Activated T-helper 1 cell treated with anti-CD3 and anti-CD28 coated beads, Interleukin-2, amount 50 U/mL, for 16 hours (primary cell): ENCODE results near the gene CD276.
"Not testable (repeated sequence)": the region's sequence is repeated elsewhere in the genome, so short reads cannot be mapped to it uniquely, and the experiment has no call there.

Source experiments
- DNase-seq, 2 donors: peaks; one replicate each; pipeline ENCODE4 v3.0.0-alpha.2; 2020; ENCODE audit warnings: low read depth in 1 of 2, low spot score in 1 of 2

Gene CD276

DNA sequence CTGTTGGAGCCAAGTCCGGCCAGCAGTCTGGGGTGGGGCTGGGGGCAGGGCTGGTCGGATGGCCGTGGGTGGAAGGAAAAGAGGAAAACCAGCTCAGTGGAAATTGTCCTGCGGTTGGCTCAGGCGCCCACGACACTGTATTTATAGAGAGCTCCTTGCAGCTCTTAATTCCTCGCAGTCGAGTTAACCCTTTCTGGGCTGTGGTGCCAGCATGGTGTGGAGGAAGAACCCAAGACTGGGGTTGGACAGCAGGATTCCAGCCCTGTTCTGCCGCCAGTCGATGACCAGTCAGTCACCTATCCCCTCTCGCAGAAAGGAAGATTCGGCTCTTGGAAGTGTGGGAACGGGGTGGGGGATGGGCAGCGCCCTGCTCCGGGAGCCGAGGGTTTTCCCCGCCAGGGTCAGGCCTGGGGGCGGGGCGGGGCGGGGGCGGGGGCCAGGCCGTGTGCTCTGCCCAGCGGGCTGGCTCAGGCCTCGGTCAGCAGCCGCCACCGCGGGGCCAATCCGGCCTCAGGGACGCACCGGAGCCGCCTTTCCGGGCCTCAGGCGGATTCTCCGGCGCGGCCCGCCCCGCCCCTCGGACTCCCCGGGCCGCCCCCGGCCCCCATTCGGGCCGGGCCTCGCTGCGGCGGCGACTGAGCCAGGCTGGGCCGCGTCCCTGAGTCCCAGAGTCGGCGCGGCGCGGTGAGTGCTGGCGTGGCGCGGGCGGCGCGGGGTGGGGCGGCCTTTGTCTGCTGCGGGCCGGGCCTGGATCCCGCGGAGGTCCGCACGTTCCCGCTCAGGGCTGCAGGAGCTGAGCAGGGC lies at the start of gene CD276:
TSS of gene CD276 (plus strand) at position 607 of the 804 bp plus-strand sequence. CDS start 15,257 bp downstream, outside the sequence.
- DNase-seq = no peak

DNA sequence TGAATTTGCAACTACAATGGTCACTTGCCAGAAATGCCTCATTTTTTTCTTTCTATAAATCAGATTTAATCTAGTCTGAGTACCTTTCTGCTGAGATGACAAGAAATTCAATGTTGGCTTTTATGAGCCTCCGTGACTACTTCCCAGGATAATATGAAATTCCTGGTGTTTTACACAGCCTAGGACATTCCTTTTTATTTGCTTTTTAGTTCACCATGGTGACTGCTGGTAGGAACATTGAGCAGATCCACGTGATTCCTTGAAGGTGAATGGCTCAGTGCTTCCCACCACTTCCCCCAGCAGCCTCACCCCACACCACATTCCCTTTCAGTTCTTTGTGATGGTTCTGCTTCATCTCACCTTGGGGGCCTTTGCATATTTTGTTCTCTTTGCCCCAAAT lies 46.7 kb upstream of the CD276 start:
- no peak for DNase-seq

DNA sequence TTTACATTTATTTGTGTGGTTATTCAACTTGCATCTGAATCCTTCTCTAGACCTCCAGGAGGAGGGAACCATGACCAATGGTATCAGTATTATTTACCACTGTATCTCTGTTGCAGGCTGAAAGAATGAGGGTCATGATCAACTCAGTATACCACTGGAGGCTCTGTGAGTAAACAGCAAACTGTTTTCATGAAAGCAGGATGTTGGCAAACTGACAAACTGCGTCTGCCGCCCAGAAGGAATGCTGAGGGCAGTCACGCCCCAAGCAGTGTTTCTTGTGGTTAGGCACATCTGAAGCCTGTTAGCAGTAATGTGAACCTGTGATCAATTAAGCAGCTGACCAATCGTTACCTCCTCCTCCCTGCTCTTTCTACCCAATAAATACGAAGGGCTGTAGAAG lies 44.7 kb upstream of the CD276 start:
- not testable (repeated sequence) for DNase-seq

DNA sequence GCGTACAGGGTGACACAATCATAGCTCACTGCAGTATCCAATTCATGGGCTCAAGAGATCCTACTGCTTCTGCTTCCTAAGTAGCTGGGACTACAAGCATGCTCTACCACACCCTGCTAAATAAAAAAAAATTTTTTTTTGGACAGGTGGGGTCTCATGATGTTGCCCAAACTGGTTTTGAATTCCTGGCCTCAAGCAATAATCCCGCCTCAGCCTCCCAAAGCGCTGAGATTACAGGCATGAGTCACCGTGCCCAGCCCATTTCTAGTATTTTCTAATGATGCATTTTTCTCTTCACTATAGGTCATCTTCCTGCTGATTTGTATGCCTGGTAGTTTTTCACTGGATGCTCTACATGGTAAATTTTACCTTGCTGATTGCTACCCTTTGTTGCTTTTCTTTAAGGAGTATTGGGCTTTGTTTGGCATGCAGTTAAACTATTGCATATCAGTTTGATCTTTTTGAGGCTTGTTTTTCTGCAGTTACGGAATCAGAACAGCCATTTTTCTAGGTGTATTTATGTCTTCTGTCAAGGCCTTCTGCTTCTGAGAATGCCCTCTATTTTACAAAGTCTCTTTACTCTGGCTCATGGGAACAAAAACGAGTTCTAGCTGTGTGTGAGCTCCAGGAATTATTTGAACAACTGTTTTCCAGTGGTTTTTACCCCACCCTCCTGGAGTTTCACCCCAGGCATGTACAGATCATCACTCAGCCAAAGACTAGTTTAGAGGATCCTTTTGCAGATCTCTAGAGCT lies 36.7 kb upstream of the CD276 start:
- no peak for DNase-seq

DNA sequence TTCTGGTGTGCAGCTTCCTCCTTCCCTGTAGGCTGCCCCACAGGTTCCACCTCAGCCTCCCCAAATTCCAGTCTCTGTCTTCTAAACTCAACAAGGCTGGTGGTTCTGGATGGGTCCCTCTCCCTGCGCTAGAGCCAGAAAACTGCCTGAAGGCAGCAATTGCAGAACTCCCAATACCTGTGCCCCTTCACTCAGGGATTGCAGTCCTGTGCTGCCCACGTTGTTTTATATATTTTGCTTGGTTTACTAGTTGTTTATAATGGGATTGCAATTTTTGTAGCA lies 36.2 kb upstream of the CD276 start:
- no peak for DNase-seq

DNA sequence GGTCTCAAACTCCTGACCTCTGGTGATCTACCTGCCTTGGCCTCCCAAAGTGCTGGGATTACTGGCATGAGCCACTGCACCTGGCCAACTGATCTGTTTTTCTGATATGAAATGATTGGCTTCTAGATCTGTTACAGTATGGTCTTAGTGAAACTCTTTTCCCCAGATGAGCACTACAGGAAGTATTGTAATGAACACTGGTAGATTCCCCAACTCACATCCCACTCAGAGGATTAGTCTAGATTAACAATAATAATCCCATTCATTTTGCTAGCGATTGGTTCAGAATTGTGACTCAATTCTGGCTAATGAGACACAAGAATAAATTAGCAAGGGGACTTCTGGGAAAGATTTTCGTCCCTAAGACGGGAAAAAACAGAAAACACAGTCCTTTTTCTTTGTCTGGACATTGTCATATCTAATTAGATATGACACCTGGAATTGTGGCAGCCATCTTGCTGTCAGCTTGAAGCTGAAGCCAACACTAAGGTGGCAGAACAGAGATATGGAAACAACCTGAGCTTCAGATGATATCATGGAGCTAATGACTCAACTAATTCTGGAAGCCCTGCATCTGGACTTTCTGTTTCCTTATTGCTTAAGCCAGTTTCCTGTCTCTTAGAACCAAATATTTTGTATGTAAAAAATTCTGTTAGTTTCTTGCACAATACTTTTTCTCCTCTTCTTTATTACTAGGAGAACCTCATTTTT lies 33.6 kb upstream of the CD276 start:
- no peak for DNase-seq

DNA sequence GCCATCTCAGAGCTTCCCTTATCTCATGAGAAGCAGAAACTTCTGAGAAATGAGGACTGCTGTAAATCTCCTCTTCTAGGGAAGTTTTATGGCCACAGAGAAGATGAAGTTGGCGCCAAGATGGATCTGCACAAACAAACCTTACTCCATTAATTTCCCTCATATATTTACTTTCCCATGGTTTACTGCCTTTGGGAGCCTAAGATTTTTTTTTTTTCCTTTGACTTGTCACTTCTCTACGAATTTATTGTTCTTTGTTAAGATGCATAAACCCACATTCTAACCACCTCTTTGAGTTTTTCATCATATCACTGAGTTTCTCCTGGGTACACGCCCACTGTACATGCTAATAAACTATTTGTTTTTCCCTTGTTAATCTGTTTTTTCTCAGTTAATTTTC lies 29.5 kb upstream of the CD276 start:
- DNase-seq = no peak

DNA sequence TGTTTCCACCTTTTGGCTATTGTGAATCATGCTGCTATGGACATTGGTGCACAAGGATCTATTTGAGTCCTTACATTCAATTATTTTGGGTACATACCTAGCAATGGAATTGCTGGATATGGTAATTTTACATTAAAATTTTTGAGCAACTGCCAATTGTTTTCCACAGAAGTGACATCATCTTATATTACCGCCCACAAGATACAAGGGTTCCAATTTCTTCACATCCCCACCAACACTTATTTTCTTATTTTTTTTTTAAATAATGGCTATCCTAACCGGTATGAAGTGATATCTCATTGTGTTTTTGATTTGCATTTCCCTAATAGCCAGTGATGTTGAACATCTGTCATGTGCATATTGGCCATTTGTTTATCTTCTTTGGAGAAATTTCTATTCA lies 28.5 kb upstream of the CD276 start:
- no peak for DNase-seq

DNA sequence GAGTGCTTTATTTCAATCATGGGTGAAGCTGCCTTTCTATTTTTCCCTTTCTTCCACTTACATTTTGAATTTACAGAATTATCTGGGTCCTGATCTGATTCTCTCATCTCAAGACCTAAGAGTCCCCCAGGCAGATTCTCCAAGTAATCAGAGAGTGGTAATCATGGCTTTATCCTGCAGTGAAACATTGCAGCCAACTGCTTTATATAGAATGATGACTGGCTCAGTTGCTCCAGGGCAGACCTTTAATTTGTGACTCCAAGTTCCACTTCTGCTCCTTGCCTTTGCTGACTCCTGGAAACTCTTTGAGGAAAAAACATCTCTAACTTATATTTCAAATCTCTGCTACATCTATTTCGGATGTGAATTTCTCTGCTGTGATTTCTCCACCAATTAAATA lies 25.5 kb upstream of the CD276 start:
- no peak for DNase-seq

DNA sequence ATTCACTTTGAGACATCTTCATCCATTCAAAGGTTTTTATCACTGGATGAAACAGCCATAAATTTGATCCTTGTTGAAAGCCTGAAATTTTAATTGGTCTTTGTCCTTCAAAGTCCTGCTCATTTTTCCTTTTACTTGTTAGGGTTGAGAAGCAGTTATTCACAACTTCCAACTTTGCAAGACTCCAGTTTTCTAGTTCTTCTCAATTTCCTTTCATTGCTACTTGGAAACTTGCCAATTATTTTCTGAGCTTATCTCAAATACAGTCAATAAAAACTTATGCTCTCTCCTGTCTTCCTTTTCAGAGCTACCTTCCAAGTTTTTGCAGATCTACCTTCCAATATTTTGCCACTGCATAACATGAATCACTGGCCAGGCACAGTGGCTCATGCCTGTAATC lies 23.7 kb upstream of the CD276 start:
- no peak for DNase-seq

DNA sequence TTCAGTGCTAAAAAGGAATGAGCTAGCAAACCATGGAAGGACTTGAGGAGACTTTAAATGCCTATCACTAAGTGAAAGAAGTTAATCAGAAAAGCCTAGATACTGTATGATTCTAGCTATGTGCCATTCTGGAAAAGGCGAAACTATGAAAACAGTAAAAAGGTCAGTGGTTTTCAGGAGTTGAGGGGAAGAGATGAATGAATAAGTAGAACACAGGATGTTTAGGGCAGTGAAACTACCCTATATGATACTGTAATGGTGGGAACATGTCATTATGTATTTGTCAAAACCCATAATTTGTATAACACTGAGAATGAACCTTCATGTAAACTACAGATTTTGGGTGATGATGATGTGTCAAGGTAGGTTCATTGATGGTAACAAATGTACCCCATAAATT lies 9.6 kb upstream of the CD276 start:
- no peak for DNase-seq

DNA sequence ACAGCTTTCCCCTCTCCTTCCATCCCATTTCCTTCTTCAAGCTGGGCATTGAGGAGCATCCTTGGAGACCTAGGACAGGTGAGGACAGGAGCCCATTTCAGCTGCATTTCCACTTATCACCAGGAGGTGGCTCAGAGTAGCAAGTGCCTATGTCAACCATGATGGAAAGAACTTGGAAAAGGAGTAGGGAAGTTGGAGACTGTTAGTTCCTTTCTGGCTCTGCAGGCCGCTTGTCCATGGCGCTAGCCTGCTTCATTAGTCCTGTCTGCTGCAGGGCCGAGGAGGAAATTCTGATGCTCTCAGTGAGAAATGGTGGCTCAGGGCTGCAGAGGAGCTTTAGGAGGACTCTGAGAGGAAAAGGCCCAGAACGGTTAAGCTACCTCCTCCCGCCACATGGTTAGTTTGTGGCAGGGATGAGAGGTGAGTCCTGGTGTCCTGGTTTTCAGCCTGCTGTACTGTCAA lies 7.0 kb upstream of the CD276 start:
- DNase-seq = peak in 1 of 2 donors; percentile 6

DNA sequence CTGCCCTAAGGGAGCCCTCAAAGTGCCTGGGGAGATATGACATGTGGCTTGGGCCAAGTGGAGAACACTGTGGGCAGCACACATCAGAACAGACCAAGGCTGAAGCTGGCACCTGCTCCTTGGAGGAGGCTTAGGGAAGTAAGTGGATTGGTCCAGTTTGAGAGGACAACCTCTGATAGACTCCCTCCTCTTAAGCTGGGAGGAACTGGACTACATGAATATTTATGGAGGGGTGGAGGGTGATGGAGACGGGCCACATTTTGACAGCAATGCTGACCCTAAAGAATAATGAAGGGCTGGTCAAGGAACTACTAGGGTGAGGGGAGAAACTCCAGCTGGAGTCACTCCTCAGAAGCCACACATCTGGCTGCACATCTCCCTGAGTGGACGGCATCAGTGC lies 6.5 kb upstream of the CD276 start:
- no peak for DNase-seq

DNA sequence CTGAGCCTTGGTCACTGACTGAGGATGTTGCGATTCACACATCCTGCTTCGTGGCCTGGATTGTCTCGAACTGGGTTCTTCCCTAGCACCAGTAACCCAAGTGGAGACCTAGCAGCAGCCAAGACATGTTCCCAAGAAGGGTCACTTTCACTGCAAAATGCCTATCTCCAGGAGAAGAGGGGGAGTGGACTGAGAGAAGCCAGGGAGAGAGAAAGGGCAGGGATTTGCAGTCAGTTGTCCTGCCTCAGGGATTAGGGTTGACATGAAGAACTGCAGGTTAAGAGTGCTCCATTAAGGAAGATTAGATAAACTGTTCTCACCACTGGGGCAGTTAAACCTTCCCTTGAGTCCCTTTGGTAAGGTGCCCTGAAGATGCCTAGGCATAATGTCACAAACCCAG lies 5.7 kb upstream of the CD276 start:
- DNase-seq = no peak

DNA sequence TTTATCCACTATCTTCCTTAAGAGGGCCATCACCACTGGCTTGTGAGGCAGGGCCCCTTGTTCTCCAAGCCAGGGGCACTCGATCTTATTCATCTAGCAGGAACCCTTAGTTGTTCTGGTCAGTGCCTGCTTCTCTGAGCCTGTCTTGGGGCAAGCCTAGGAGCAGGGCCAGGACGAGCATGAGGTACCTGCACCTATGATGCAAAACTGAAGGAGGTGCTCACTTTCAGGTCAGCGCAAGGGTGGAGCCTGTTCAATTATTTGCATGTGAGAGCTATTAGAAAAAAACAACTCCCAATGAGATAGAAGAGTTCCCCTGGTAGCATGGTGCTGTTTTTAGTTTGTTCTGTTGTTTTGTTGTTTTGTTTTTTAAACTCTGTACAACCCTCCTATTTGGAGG lies 5.0 kb upstream of the CD276 start:
- DNase-seq = no peak

DNA sequence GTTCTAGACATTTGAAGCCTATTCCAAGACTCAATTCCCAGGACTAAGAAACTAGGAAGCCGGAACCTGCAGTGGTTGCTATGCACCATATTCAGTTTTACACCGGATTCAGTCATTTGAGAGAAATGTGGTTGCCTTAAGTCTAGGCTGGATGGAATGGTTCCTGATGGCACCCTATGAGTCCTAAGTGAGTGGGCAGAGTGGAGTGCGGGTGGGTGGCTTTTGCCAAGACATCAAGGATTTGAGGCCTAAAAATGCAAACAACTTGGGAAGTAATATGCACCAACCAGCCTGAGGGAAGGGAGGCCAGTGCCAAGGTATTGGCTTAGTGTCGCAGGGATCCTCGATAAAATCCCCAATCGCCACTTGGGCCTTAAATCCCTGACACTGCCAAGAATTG lies 4.2 kb upstream of the CD276 start:
- DNase-seq = no peak

DNA sequence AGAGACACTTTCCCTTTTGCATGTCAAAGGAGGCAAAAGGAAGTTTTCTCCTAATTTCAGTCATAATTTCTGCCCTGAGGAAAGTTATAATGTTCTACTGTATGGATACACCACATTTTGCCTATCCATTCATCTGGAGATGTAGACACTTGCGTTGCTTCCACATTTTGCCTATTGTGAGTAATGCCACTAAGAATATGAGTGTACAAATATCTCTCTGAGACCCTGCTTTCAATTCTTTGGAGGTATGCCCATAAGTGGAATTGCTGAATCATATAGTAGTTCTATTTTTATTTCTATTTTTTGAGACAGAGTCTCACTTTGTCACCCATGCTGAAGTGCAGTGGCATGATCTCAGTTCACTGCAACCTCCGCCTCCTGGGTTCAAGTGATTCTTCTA lies 3.6 kb upstream of the CD276 start:
- DNase-seq = no peak

DNA sequence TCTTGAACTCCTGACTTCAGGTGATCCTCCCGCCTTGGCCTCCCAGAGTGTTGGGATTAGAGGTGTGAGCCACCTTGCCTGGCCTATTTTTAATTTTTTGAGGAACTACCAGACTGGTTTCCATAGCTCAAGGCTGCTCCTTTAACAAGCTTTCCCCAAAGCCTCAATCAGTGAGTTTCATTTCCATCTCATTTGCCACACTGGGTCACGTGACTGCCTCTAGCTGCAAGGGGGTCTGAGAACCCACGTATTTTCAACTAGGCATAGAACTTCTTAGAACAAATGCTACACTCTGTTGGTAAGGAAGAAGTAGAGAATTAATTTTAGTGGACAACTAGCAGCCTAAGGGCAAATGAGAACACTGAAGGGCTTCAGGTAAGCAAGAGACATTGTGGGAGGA lies 3.1 kb upstream of the CD276 start:
- DNase-seq = no peak

DNA sequence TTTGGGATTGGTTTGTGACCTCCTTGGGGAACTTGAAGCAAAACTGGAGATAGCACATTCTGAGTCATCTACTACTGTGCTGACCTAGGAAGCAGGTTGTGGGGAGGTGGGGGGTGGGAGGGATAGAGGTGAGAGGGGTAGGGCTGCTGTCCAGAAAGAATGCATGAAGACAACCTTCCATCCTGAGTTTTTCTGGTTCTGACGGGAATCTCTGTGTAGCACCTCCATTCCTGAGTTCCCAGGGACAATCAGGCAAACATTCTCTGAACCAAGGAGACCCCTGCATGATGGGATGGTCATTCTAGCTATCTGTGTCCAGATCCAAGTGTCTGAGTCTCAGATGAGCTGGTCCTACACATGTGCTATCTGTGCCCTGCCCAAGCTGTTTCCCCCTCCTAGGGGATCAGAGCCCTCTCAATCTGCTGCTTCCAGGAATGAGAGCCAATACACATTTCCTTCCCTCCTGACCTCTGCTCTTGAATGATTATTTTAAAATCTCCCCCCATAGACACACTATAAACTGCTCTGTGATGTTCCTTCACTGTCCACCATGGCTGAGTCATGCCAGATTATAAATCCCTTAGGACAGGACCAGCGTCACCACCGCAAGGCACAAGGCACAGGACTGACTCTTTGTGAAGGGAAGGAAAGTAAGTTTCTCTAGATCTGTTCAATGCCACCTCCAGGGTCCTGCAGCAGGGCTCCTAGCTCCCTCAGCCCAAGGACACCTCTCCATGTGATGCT lies 2.2 kb upstream of the CD276 start:
- DNase-seq = no peak

DNA sequence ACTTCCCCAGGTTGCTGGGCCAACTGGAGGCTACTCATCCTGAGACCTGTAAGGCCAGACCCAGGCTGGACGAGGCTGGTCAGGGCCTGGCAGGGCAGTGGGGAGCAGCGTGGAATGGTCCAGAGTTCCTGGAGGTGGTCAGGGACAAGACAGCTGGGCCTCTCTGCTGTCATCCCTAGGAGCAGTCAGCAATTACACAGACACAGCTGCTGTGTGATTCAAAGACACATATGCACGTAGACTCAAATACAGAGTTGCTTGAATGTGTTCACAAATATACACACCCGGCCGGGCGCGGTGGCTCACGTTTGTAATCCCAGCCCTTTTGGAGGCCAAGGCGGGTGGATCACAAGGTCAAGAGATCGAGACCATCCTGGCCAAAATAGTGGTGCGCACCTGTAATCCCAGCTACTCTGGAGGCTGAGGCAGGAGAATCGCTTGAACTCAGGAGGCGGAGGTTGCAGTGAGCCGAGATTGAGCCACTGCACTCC lies 1.5 kb upstream of the CD276 start:
- DNase-seq = no peak

DNA sequence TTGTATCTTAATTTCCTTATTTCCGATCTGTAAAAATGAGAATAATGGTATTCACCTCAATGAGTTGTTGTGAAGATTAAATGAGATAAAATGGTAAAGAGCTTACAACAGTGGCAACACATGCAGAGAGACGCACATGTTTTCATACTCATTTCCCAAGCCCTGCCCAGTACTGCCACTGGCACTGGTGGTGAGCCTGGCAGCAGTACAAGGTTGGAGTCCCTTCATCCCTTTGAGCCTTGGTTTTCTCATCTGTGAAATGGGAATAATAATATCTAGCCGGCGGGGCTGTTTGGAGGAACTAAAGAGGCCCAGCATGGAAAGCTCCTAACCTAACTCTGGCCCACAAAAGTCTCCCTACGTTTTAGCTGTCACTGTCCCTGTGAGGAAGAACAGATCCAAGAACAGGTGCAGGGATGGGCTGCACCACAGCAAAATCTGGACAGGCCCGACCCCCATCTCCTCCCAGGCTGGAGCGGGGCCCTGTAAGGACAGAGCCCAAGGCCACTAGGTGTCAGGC lies 866 bp upstream of the CD276 start:
- DNase-seq = no peak
